Kidney epithelial cell (primary cell): ENCODE data around the gene MRRF. TPM values are rescaled to one million over a fixed set of nuclear protein-coding genes. Genes with fewer than 3 reads are reported as not detected.
A peak's percentile ranks its signal among the peaks of the same experiment; 100 is the strongest.

ENCODE experiments used
- DNase-seq: peaks from one replicate; pipeline ENCODE4 v3.0.0-alpha.2; 2010; ENCODE audit warnings: low read depth
- H3K27me3 ChIP-seq: 2 replicates; pipeline ENCODE4 v1.6.0; 2011; ENCODE audit warnings: low read length; ENCODE audit not compliant: control insufficient read depth, insufficient read depth
- H3K36me3 ChIP-seq: 2 replicates; pipeline ENCODE4 v1.5.1; 2011; ENCODE audit warnings: low read length; ENCODE audit not compliant: control insufficient read depth, insufficient read depth
- H3K4me3 ChIP-seq: 2 replicates; pipeline ENCODE4 v1.5.1; 2011; ENCODE audit warnings: low read depth, mild to moderate bottlenecking, control low read depth, low read length
- CTCF ChIP-seq: IDR thresholded peaks from 2 replicates; pipeline ENCODE4 v1.5.1; 2011; ENCODE audit warnings: mild to moderate bottlenecking, moderate library complexity, low read length, control low read depth, inconsistent platforms; ENCODE audit not compliant: insufficient read depth, poor library complexity, severe bottlenecking
- total RNA-seq: library from RNA; depleted of rRNA; stranded (reverse); fragments of >200 nt; gene quantifications from 2 replicates; pipeline ENCODE4 v1.2.3, GENCODE V29; 2015

The MRRF gene
- total RNA-seq, 1 donor from 2014 or later, result 46.2 TPM

- DNase-seq, result no peak
- Histone ChIP-seq H3K4me3 (no peak overlapping the region), H3K27me3 (peaks cover 2% of the 10 kb centered on the region), H3K36me3 (no peaks in the 10 kb centered on the region)
- TF ChIP-seq CTCF, result no peak
These were observed 104.0 kb downstream of the MRRF start for GRCh38 chr9:122368642-122369041.

- DNase-seq, result no peak
- Histone ChIP-seq H3K27me3 (peaks cover 2% of the 10 kb centered on the region), H3K36me3 (no peaks in the 10 kb centered on the region), H3K4me3 (no peak overlapping the region)
- no peak for TF ChIP-seq CTCF
These were observed 105.6 kb downstream of the MRRF start for GRCh38 chr9:122370303-122370702.

- H3K4me3 ChIP-seq, result peak within 1 kb of the TSS; percentile 21
- peaks cover 2% of the 10 kb centered on the region for H3K27me3 ChIP-seq
- TF ChIP-seq CTCF, result no peak
- H3K36me3 ChIP-seq, result no peaks in the 10 kb centered on the region
- no peak for DNase-seq
These were observed 106.4 kb downstream of the MRRF start, which contains the start of gene PTGS1 for GRCh38 chr9:122370869-122371755. PTGS1 (plus strand) TSS chr9:122371024; CDS start chr9:122371085, 61 bp downstream.

- no peak for DNase-seq
- Histone ChIP-seq H3K36me3 (no peaks in the 10 kb centered on the region), H3K4me3 (no peak overlapping the region), H3K27me3 (peaks cover 2% of the 10 kb centered on the region)
- no peak for TF ChIP-seq CTCF
These were observed 107.2 kb downstream of the MRRF start for GRCh38 chr9:122371846-122372245.

- Histone ChIP-seq H3K4me3 (no peak overlapping the region), H3K27me3 (peaks cover 2% of the 10 kb centered on the region), H3K36me3 (no peaks in the 10 kb centered on the region)
- TF ChIP-seq CTCF, result no peak
- DNase-seq, result no peak
These were observed 108.5 kb downstream of the MRRF start for GRCh38 chr9:122372856-122373845.
